ENCODE results near the gene VEGFA.

Gene VEGFA

DNA sequence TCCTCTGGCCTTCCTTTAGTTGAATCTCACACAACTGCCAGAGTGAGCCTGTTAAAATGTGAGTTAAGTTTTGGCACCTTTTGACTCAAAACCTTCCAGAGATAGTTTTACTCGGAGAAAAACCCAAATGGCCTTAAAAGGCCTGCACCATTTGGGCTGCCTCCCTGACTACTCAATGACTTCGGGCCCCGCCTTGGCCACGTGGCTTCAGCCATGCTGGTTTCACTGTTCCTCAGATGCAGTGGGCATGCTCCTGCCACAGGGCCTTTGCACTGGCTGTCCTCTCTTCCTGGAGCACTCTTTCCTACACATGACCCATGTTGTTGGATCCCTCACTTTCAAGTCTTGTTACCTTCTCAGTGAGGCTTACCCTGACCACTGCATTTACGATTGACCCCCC lies 18.3 kb downstream of the VEGFA start:
- DNase-seq, result no peak

DNA sequence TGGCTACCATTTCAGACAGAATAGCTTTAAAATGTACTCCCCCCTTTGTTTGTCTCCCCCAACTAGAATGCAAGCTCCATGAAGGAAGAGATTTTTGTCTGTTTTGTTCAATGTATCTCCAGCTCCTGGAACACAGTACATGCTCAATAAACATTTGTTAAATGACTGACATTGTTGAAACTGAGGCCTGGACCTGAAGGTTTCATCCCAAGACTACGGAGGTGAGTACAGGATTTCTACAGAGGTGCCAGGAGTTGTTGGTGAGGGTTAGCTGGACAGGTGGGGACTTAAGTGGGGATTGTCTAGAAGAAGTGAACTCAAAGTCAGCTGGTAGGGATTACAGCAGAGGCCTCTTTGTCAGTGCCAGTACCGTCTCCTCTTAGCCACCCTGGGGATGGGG lies 19.4 kb downstream of the VEGFA start:
- no peak for DNase-seq

DNA sequence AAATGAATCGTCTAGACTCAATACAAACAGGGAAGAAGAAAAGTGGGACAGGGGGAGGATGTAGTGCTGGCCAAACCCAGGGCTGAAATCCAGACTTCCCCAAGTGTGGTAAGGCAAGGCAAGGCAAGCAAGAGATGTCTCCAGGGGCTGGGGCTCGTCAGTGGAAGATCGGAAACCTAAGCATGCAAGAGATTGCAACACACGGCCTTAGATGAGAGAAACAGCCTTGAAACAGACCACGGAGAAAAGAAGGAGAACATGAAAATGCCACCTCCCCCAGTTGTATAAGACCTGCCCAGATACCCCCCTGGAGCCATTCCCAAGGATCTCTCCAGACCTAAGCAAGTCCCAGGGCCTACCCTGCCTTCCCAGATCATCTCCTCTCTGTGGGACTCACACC lies 20.0 kb downstream of the VEGFA start:
- DNase-seq, result no peak

DNA sequence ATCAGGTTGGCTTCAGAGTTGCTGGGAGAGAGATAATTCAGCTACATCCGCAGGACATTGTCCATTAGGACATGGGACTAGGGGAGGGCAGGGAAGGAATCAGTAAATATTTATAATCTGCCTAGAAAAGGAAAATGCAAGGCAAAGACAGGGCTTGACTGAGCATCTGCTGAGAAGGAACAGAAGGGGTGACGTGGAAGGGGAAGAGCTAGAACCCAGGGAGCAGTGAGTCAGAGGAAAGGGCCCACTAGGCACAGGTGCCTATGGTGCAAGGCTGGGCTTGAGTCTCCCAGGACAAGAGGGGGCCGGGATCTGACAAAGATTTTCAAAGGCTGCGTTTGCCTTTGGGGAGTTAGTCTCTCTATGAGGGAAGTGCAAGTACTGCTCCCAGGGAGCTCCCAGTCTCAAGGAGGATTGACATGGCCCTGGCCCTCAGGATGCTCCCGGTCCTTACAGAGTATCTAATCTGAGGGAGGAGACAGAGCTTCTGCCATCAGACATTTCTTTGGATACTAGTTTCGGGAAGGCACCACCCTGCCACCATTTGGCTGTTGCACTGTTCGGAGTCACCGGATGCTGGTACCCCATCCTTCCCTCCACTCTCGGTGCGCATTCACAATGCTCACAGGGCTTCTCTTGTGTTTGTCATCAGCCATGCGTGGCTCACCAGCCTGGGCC lies 21.9 kb downstream of the VEGFA start:
- no peak for DNase-seq

DNA sequence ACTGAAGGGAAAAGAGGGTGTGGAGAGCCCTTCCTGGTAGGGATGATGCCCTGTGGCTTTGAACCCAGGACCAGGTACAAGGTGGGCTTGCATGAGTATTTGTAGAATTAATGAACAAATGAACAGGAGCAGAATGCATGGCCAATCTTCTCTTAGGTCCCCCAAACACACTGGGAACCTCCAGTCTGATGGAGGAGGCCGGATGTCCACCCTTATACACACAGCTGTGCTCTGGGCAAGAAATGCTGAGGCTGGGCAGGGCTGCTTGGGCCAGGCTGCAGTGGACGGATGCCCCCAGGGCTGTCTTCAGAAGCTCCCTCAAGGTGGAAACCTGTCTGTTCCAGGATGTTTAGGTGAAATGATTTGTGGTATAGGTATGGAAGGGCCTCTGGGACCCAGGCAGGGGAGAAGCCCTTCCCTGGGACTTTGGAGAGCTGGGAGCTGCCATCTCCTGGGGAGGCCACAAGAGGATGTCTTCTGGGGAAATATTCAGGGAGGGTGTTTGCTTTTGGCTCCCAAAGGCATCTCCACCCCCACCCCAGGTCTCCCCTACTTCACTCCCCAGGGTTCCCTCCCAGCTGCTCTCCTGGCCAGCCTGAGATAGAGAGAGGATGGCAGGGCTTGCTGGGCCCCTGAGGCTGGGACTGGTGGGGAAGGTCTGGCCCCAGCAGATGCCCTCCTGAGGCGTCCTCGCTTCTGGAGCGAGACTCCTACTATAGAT lies 23.3 kb downstream of the VEGFA start:
- no peak for DNase-seq

DNA sequence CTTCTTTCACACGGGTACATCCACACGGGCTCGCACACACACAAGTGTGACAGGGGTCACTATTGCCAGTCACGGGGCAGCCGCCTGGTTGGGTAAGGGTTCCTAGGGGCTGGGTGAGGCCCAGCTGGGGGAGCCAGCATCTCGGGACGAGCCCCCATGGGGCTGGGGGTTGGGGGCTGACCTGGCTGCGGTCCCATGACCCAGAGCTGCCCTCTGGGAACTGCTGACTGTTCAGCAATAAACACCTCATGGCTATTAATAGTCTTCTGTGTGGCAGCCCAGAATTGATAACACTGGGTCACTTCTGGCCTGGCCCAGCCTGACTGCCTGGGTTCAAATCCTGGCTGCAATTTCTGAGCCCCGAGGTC lies 23.8 kb downstream of the VEGFA start:
- DNase-seq, result no peak

DNA sequence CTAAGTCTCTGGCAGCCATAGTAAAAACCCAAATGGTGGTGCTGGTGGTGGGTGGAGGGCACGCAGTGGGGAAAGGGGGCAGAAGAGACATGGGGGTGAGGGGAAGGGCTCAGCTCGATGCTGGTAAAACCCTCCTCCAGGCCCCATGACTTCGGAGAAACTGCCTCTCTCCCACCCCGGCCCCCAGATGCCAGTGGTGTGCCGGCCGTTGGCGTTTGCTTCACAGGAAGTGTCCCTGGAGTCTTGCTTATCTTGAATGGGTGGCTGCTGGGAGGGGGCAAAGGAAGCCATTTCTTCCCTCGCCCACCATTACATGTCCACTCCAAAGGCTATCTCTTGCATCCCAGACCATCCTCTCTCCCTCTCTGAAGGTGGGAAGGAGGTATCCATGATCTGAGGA lies 25.4 kb downstream of the VEGFA start:
- DNase-seq, result no peak

DNA sequence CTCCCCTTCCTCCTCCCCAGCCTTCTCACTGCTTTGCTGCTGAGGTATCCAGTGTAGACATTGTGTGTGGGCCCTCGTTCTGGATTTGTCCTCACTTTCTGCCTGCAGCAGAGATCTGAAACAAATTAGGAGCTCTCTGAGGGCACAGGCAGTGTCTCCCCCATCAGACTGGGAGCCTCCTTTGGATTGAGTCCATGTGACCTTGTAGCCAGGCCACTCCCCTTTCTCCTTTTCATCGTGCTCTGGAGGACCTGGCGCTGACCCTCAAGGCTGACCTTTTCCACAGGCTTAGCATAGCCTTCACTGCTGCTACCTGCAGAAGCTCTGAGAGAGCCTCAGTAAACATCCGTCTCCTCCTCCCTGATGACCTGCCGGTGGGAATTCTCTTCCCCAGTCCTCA lies 26.2 kb downstream of the VEGFA start:
- no peak for DNase-seq

DNA sequence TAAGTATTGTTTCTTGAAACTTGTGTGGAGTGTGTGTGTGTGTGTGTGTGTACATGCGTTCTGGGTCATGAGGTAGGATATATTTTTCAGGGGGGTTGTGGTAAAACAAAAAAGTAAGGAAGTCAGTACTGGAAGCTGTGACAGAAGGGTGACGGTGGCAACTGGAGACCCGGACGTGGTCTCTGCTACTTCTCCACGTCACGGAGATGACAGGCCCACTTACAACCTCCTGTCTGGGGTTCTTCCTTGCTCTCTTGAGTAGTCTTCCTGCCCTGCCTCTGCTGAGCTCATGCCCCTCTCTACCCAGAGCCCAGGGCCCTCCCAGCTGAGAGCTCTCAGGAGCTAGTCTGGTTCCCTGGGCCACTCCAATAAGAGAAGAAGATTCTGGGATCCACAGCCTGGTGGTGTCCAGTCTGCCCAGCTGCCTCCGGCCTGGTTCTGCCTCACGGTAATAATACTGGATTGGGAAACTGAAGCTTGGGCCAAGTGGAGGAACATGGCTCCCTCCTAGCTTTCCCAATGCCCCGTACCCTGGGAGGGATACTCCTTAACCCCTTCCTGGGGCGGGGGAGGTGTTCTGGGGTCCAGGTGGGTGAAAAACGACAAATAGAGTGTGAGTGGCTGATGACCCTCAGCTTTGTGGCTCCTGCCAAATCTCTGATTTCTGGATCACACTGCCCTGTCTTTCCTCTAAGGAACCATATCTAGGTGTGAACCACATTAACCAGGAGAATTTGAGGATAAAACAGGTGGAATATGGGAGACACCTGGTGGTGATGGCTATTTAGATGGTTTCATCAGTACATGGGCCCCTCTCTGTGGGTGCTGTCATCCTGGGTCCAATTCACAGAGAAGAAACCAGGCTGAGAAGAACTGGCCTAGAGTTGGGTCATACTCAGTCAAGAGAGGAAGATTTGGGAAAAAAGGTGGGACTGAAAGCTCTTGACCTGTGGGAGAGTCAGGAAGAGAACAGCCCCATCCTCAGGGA lies 27.2 kb downstream of the VEGFA start:
- no peak for DNase-seq

DNA sequence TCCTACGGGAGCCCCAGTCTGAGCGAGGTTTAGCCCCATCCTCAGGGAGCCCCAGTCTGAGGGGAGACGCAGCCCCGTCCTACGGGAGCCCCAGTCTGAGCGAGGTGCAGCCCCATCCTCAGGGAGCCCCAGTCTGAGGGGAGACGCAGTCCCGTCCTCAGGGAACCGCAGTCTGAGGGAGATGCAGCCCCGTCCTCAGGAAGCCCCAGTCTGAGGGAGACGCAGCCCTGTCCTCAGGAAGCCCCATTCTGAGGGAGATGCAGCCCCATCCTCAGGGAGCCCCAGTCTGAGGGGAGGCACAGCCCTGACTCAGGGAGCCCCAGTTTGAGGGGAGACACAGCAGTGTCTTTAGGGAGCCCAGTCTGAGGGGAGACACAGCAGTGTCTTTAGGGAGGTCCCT lies 27.9 kb downstream of the VEGFA start:
- no peak for DNase-seq

DNA sequence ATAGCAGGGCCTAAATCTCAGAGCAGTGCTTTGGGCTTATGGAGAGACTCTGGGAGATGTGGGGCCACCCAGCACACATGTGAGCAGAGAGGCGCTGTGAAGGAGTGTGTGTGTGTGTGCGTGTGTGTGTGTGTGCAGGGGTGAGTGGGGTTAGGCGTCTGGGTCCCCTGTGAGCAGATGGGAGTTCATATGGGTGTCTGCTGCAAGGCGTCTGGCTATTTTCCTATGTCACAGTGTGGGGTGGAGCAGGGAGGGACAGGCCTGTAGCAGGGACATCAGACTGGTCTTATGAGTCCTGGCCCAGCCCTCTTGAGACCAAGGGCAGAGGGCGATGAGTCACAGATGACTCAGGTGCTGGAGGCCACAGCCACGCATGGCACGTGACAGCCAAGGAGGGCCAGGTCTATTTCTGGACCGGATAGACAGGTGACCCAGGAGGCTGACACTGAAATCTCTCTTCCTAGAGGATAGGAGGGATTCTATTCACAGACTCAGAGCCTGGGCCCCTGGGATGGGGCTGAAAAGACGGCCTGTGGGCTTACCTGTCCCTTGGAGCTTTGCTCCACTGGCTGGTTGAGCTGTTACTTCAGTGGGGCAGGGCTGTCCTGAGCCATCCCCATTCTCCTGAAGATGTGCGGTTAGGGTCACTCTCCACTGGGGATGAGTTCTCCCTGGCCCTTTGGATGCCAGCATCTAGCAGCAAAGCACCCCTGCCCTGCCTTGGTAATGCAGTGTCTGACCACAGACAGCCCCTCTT lies 28.9 kb downstream of the VEGFA start:
- no peak for DNase-seq

DNA sequence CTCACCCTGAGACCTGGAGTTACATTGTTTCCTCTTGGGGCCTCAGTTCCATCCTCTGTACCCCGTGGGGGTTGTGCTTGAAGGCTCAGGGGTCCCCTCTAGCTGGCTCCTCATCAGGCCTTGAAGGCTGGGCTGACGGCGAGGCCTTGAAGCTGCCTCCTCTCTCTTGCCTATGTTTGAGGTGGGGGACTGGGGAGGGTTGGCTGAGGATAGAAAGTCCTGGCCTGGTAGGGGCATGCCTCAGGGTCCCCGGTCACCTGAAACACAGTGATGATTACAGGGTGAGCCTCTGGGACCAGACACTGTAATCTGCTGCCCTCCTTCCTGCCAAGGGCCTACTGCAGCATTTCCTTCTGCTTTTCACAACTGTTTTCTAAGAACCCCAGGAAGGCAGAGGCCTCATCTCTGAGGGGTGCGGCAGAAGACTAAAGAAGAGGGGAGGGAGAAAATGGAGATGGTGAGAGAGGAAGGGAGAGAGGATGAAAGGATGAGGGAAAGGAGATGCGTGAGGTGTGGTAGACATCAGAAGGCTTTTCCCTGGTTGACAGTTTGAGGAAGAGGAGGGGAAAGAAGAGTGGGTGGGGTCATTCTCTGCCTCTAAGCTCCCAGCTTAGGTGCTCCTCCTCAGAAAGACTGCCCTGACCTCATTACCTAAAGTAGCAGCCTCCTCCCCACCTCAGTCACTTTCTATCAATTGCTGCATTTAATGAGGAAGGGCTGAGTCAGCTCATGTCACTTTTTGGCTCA lies 29.7 kb downstream of the VEGFA start:
- DNase-seq, result no peak

DNA sequence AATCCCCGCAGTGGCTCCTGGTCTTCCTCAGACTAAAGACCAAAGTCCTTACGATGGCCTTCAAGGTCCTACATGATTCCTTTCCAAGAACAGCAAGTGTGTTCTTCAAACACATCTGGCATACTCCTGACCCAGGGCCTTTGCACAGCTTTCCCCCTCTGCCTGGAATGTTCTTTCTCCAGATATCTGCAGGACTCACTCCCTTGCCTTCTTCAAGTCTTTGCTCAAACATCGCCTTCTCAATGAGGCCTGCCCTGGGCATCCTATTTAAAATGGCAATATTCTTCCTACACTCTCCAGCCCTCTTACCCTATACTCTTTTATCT lies 30.2 kb downstream of the VEGFA start:
- DNase-seq, result no peak

DNA sequence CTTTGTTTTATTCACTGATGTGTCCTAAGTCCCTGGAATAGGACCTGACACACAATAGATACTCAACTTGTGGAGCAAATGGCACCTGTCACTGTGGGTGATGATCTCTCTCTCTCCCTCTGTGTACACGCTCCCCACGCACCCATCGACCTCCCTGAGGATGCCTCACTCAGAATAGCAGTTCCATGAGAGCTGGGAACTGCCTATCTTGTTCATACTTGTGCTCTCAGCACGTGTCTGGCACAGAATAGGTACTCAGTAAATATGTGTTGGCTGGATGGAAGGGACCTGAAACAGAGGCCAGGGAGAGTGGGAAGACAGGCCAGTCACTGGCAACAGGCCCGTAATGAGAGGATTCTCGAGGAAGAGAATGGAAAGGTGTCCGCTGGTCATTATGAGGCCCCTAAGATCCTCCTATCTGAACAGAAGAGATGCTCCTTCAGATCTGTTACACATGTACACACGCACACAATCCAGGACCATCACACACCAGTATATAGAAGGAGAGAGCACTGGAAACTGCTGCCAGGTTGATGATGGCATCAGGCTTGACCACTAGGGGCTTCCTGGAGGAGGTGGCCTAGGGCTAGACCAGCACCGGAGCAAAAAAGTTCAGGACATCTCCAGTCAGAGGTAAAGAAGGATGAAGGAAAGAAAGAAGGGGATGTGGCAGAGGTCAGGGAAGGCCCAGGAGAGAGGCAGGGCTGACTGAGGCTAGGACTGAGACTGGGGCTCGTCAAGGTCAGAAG lies 30.9 kb downstream of the VEGFA start:
- DNase-seq, result no peak

DNA sequence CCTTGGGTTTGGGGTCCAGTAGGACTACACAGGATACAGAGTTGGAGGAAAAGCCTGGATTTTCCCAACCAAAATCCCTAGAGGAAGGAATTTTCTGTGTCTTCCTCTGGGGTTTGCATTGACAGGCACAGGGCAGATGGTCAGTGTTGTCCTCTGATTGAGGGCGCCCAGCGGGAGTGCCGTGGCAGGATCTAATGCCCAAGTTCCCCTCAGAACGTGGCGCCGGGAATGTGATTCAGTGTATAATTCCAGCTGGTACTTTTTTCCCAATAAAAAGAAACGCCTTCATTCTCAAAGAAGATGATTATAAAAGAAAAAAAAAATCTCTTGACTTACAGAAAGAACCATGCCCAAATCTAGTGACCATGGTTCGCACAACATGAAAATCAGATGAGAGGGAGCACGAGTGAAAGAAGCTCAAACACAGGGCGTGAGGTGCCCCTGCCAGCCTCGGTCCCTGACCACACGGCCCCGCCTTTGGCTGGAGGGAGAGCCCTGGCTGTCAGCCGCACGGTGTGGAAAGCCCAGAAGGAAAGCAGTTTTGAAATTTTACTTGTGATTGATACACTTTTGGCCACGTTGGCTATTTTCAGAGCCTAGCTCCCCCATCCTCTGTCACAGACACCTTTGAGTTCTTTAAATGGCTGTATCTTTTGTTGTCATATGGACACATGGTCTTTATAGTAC lies 31.6 kb downstream of the VEGFA start:
- no peak for DNase-seq

DNA sequence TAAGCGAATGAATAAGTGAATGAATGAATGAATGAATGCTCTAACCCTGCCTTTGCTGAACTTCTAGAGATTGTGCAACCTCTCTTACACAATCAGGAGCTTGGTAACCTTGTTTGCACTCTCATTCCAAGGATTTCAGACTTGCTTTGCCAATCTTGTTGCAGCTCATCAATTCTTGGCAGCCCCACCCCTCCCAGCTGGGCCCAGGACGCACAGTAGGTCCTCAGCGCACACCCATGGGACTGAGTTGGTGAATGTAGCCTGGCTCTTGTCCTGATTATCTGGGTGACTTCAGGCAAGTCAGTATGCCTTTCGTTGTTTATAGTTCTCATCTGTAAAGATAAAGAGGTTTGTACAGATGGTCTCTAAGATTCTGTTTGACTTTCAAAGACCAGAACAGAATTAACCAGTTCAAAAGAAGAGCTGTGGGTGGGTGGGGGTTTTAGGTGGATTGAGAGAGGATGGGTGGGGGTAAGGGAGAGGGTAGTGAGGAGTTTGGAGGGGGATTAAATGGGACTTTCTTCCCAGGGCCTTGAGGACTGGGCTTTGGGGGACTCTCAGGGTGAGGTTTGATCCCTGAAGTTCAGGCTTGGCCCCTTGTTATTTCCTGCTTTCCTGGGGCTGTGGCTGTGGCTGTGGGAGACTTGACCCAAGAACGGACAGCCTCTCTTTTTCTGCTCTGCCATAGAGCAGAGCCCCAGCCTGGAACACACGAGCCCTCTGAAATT lies 33.2 kb downstream of the VEGFA start:
- no peak for DNase-seq

DNA sequence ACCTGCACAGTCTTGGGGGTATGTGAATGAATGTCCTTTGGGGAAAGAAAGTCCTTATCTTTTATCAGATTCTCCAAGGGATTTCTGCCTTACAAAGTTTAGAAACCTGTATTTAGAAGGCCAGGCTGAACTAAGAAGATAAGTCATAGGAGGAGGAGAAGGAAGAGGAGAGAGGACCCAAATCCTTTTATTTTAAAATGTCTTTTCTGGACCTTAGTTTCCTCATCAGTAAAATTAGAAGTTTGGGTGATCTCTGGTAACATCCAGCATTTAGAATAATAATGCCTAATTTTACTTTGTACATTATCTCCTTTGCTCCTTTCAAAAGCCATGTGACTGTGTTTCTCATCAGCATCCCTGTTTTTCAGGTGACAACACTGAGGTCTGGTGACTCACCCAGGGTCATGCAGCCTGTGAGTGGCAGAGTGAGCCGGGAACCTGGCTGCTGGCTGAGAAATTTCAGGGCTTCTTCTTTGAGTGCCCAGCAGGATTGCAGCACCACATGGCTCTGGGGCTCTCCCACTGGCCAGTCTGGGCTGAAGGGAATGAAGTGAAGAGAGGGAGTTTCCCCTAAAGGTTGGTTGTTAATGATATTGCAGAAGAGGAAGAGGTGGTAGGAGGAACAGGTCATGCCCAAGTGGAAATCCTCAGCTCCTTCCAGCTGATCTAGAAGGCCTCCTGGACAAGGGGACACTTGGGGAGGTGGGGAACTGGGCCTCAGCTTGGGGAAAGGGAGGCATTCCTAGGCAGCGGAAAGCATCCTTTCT lies 34.0 kb downstream of the VEGFA start:
- DNase-seq, result no peak

DNA sequence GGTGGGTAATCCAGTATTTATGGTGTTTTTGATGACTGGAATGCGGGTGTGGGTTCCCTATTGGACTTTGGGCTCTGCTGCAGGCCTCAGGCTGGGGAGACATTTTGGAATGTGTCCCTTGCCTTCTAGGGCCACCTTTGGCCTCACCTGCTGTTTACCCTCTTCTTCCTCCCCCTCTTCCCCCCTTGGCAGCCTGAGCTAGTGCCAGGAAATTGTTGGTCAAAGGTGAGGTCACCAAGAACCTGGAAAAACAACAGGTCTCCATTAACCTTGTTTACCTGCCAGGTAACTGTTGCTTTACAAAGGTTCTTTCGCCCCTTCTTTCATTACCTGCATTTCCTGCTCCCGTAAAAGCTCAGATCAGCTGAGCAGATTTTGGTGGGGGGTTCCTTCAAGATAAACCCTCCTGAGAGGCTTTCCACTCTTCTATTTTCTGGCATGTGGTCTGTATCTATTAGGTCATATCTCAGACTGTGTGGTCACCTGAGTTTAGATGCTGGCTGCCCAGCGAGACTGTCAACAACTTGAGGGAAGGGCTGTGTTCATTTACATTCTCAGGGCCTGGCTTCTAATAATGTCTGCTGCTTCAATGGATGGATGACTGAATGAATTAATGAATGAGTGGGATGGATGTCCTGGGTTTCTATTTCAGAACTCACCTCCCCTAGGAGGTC lies 34.7 kb downstream of the VEGFA start:
- DNase-seq, result no peak

DNA sequence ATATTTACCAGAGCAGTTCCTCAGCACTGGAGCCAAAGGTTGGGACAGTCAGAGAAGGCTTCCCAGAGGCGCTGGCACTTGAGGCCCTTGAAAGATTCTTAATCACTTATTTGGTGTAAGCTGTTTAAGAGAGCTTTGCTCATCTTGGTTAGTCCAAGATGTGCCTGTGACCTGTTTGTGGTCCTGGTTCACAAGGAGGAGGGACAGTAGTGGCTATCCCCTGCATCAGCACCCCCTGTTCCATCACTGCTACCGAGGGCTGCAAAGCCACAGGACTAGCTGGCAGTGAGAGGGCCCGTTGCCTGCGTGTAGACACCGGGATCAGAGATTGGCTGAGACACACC lies 35.7 kb downstream of the VEGFA start:
- DNase-seq, result no peak
